Effector memory CD4-positive, alpha-beta T cell (primary cell): ENCODE measurements around the gene KLC1.

Source experiments
- DNase-seq, 3 donors: peaks; one replicate each; pipeline ENCODE4 v3.0.0-alpha.2; 2020
- H3K27ac ChIP-seq: 2 replicates; pipeline ENCODE4 v1.7.0; 2013; ENCODE audit warnings: mild to moderate bottlenecking, low read length, moderate library complexity; ENCODE audit not compliant: insufficient read depth, poor library complexity, severe bottlenecking
- H3K27me3 ChIP-seq: replicated peaks from 2 replicates; pipeline ENCODE4 v1.7.0; 2013; ENCODE audit warnings: mild to moderate bottlenecking, low read length; ENCODE audit not compliant: insufficient read depth, control insufficient read depth, poor library complexity, severe bottlenecking
- H3K36me3 ChIP-seq: 2 replicates; pipeline ENCODE4 v1.7.0; 2013; ENCODE audit warnings: mild to moderate bottlenecking, low read length, moderate library complexity; ENCODE audit not compliant: control insufficient read depth, insufficient read depth
- H3K4me1 ChIP-seq: 2 replicates; pipeline ENCODE4 v1.7.0; 2013; ENCODE audit warnings: low read length, mild to moderate bottlenecking; ENCODE audit not compliant: control insufficient read depth, insufficient read depth, poor library complexity, severe bottlenecking
- H3K4me3 ChIP-seq: 2 replicates; pipeline ENCODE4 v1.7.0; 2013; ENCODE audit warnings: low read length, low read depth, mild to moderate bottlenecking; ENCODE audit not compliant: insufficient read depth, poor library complexity, severe bottlenecking
- H3K9me3 ChIP-seq: 2 replicates; pipeline ENCODE4 v1.7.0; 2013; ENCODE audit warnings: mild to moderate bottlenecking, low read length, moderate library complexity; ENCODE audit not compliant: control insufficient read depth

The KLC1 gene

DNA sequence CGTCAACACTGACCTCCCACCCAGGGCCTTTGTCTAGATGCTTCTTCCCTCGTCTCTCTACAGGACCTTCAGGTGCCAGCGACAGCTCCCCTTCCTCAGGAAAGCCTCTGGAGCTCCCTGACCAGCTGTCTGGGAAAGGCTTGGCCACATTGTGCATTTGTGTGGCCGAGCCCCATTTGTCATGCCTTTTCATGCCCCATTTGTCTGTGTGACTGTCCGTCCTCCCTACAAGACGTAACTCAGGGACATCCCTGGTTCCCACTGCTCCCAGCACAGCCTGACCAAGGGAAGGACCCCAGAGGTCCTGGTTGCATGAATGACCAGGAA, 110.4 kb downstream of the KLC1 start:
- Histone ChIP-seq H3K27ac (no peak overlapping the region), H3K27me3 (no peaks in the 10 kb centered on the region), H3K4me1 (no peaks in the 10 kb centered on the region), H3K4me3 (no peak overlapping the region), H3K9me3 (no peaks in the 10 kb centered on the region), H3K36me3 (peaks cover 44% of the 10 kb centered on the region)
- DNase-seq = no peak

DNA sequence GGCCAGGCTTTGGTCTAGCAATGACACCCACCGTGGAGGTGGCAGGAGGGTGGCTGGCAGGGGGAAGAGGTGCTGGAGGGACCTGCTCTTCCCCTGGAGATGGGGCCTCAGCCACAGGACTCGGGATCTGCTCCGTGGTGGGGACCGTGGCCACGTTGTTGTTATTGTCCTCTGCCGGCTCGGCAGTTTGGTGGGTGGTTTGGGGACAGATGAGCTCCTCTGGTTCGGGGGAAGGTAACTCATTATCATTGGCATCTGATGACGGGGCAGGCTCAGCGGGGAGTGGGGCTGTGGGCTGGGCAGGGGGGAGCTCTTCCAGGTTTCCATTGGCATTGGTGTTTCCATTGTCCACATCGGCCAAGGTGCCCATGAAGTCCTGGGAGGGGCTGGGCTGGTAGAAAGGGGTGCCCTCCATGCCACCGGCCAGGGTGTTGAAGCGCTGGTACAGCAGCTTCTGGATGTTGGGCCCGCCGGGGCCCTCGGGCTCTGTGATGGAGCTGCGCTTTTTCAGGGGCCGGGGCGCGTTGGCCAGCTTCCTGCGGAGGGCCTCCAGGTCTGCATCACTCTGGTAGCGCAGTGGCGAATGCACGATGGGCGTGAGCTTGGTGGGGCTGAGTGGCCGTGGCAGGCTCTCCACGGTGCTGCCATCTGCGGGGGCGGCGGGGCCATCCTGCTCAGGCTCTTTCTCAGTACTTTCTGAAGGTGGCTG, 110.9 kb downstream of the KLC1 start:
- Histone ChIP-seq H3K9me3 (no peaks in the 10 kb centered on the region), H3K36me3 (peaks cover 49% of the 10 kb centered on the region), H3K27ac (no peak overlapping the region), H3K27me3 (no peaks in the 10 kb centered on the region), H3K4me1 (no peaks in the 10 kb centered on the region), H3K4me3 (no peak overlapping the region)
- DNase-seq = no peak

DNA sequence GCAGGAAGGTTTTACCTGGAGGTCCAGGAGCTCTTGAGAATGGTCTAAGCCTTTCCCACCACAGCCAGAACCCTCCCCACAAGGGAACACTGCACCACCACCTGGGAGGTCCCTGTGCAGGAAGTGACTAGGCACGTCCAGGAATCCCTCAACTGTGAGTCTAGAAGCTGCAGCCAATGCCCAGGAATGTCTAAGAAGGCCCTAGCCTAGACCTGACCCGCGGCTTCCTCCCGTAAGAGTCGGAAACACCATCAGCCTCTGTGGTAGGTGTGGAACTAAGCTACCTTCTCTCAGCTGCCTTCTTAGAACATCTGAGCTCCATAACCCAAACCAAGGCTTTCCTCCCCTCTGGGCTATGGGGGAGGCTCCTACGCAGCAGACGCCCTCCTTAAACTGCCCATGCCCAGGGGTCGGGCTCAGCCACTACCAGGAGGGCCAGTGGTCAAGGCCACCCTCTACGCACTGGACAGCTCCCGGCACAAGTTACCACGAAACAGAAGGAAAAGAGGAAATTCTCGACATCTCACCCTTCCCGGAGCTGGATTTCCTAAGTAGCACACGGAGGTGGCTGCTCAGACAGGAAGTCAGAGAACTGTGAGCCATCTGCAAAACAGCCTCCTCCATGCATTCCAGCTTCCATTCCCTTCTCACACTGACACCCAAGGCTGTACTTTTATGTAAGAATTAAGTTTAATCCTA, 112.1 kb downstream of the KLC1 start:
- H3K27ac ChIP-seq = no peak overlapping the region
- DNase-seq = no peak
- H3K9me3 ChIP-seq = no peaks in the 10 kb centered on the region
- H3K4me3 ChIP-seq = no peak overlapping the region
- no peaks in the 10 kb centered on the region for H3K27me3 ChIP-seq
- H3K4me1 ChIP-seq = no peaks in the 10 kb centered on the region
- H3K36me3 ChIP-seq = peaks cover 50% of the 10 kb centered on the region

DNA sequence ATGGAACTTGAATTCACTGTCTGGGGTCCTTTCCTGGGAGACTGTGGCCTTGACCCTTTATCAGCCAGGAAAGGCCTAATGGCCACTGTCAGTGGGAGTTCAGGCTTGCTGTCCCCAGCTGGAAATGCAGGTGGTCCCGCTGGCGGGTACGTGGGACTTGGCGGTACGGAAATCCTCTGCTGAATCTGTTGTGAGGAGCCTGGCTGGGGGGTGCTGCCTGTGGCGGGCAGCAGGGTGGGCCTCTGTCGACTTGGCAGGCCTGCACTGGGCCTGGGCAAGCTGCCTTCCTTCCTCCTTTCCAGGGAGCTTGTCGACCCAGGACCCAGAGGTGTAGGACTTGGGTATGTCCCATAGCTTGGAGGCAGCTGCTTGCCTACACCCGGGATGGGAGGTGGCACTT, 112.9 kb downstream of the KLC1 start:
- DNase-seq = no peak
- H3K4me1 ChIP-seq = no peaks in the 10 kb centered on the region
- H3K27me3 ChIP-seq = no peaks in the 10 kb centered on the region
- H3K9me3 ChIP-seq = no peaks in the 10 kb centered on the region
- no peak overlapping the region for H3K27ac ChIP-seq
- H3K36me3 ChIP-seq = peaks cover 50% of the 10 kb centered on the region
- H3K4me3 ChIP-seq = no peak overlapping the region

DNA sequence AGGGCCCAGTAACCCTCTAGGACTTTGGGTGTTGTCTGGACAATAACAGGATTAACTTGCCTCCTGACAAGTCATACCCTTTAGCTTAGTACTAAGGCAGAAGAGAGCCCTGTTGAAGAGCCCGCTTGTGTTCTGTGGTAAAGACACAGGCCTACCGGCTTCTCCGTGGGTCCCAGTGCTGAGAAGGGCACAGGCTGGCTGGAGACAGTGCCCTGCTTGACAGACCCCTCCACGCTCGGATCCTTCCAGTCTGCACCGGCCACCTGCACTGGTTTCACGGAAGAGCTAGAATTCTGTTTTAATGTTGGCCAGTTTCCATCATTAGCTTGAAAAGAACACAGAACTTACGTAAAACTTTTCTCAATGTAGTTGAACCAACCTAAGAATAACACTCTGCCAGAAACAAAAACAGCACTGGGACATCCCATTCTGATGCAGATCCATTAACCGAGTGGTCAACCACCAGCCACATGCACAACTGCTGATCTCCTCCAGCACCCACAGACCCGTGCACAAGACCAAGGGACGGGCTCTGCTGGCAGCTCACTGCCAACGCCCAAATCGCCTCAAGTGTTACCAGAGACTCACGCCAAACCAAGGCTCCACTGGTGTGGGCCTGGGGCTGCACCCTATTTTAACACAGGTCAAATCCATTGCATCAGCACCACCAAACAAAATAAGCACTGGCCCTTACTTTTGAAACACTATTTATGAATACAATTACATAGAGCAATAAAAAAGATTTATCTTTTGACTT, 113.7 kb downstream of the KLC1 start:
- Histone ChIP-seq H3K9me3 (no peaks in the 10 kb centered on the region), H3K27ac (no peak overlapping the region), H3K27me3 (no peaks in the 10 kb centered on the region), H3K4me1 (no peaks in the 10 kb centered on the region), H3K36me3 (peaks cover 47% of the 10 kb centered on the region), H3K4me3 (no peak overlapping the region)
- no peak for DNase-seq

DNA sequence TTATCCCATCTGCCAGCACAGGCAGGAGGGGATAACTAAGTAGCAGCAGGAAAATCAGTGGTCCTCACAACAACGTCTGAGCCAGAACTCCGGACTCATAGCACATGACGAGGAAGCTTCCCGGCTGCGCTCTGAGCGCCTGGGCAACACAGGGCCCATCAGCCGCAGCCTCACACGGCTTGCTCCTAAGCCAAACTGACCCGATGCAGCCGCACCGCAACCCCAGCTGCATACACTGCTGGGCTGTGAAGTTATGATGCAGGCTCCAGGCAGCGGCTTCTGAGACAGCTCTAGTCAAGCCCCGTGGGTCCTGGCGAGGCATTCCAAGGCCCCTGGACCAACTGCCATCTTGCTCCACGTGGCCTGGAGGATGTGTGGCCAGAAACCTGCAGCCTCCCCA, 114.7 kb downstream of the KLC1 start:
- no peak overlapping the region for H3K4me3 ChIP-seq
- no peaks in the 10 kb centered on the region for H3K4me1 ChIP-seq
- H3K36me3 ChIP-seq = peaks cover 39% of the 10 kb centered on the region
- H3K27ac ChIP-seq = no peak overlapping the region
- H3K9me3 ChIP-seq = no peaks in the 10 kb centered on the region
- no peak for DNase-seq
- H3K27me3 ChIP-seq = no peaks in the 10 kb centered on the region

DNA sequence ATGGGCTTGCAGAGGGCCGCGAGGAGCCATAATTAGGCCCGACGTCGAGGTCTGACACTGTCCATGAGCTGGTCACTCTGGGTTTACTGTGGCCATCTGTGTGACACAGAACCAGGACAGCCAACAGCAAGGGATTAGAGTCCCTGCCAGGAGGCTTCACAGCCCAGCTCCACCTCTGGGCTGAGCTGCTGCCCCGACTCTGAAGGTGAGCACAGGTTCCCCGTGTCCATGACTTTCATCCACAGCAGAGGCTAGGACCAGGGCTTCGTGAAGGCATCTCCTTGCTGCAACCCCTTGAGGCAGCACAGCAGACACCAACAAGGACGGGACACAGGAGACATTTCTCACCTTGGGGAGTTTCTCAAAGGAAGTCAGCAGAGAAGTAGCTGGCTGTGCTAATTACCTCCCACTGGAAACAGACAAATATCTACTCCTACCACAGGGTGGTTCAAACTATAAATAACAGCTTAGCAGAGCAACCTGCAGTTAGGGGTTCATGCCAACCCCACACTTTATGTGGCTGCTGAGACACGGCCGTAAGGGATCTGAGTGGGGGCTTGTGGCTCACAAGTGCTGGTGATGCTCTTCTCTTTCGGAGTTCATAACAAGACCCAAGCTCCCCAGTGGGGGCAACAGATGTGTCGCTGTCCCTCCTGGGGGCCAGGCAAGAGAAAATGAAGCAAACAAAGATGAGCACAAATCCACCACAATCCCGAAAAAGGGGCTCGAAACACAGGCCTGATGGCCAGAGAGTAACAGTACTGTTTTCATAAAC, 115.8 kb downstream of the KLC1 start:
- Histone ChIP-seq H3K36me3 (peaks cover 28% of the 10 kb centered on the region), H3K4me1 (no peaks in the 10 kb centered on the region), H3K27me3 (no peaks in the 10 kb centered on the region), H3K27ac (no peak overlapping the region), H3K9me3 (no peaks in the 10 kb centered on the region), H3K4me3 (no peak overlapping the region)
- no peak for DNase-seq

DNA sequence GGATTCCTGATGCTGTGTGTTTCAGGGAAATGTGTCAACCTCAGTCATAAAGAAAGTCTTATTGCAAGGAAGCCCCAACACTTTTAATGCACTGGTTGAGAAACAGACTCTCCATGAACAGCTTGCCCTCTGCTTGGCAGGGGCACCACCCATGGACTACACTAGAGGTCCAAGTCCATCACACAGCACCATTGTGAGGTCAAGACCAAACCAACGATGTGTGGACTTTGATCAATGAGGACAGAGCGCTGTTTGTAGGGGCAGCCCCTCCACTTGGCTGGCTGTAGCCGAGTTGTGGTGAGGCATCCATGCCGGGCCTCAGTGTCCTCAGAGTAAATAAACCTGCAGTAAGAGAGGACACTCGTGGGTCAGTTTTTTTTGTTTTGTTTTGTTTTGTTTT, 116.4 kb downstream of the KLC1 start:
- Histone ChIP-seq H3K4me3 (no peak overlapping the region), H3K36me3 (peaks cover 22% of the 10 kb centered on the region), H3K27ac (no peak overlapping the region), H3K4me1 (no peaks in the 10 kb centered on the region), H3K9me3 (no peaks in the 10 kb centered on the region), H3K27me3 (no peaks in the 10 kb centered on the region)
- DNase-seq = no peak

DNA sequence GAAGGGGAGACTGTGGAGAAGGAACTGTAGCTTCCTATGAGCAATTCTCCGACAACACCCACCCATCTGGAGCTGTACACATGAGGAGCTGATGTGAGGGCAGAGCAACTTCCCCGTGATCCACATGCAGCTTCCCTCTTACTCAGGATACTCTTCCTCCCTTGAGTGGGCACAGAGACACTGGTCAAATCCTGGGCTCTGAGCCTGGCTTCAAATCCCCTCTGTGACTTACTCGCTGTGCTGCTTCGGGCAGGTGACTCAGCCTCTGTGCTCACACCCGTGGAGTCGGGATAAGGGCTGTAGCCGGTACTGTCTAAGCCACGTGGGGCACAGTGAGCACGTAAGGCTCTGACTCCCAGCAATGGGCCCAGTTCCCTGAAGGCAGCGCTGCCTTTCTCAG, 117.7 kb downstream of the KLC1 start:
- DNase-seq = no peak
- no peak overlapping the region for H3K27ac ChIP-seq
- peaks cover 12% of the 10 kb centered on the region for H3K36me3 ChIP-seq
- no peaks in the 10 kb centered on the region for H3K9me3 ChIP-seq
- H3K4me3 ChIP-seq = no peak overlapping the region
- no peaks in the 10 kb centered on the region for H3K27me3 ChIP-seq
- H3K4me1 ChIP-seq = no peaks in the 10 kb centered on the region

DNA sequence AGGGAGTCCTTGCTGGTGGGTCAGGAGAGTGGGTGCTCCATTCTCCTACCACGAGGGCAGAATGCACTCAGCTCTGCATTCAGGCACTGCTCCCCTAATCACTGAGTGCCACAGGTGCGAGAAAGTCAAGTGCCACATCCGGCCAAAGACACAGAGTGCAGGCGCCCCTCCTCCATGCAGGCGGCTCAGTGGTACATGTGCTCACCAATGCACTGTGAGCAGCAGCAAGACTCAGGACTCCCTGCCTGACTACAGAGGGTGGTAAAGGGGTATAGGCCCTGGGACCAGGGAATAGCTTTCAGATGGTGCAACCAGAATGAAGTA, 119.5 kb downstream of the KLC1 start:
- Histone ChIP-seq H3K9me3 (no peaks in the 10 kb centered on the region), H3K4me1 (no peaks in the 10 kb centered on the region), H3K4me3 (no peak overlapping the region), H3K27ac (no peak overlapping the region), H3K36me3 (peaks cover 11% of the 10 kb centered on the region), H3K27me3 (no peaks in the 10 kb centered on the region)
- no peak for DNase-seq
